Measurements from ENCODE around the gene PRDM5. TPM values are rescaled to one million over a fixed set of nuclear protein-coding genes. Genes with fewer than 3 reads are reported as not detected.

The PRDM5 gene
- total RNA-seq (5.7 and 8.1 TPM in 2 replicates), polyA plus RNA-seq (1.6 and 2.2 TPM in 2 replicates), polyA minus RNA-seq (5.8 and 10.1 TPM in 2 replicates), Bru-seq, nascent RNA (percentile 60 among the genes with signal in this experiment), BruChase-seq, experiment 1, labeled RNA remaining after a 6-hour chase (percentile 38 among the genes with signal in this experiment), BruChase-seq, experiment 2, labeled RNA remaining after a 2-hour chase (percentile 48 among the genes with signal in this experiment)
- 1.6 TPM in 2 replicates for polyA plus RNA-seq (2011; cell fraction: cytosol; rRNA removed)
- 9.2 and 12.7 TPM in 2 replicates for polyA plus RNA-seq (2011; cell fraction: nucleus; rRNA removed)
- 1.7 and 3.5 TPM in 2 replicates for polyA plus RNA-seq (2012)
- polyA minus RNA-seq (2011; cell fraction: cytosol; rRNA and poly(A)+ RNA removed), result 4.8 TPM
- 24.6 and 27.9 TPM in 2 replicates for polyA minus RNA-seq (2011; cell fraction: nucleus; rRNA and poly(A)+ RNA removed)
- long read RNA-seq, partial matches to known transcripts, result 4 of 7 reads
- long read RNA-seq, other reads (novel, unspliced or antisense), result 3 of 7 reads

GRCh38 chr4:120922381-120923206, at the start of gene PRDM5:
Gene PRDM5, minus strand, starts transcription at chr4:120922726. Its CDS starts 118 bp downstream, at chr4:120922608.
- TF ChIP-seq EZH2 (IDR thresholded peaks at IDR 0.05; ENCODE audit: borderline replicate concordance, low read depth, low read length, severe bottlenecking), result no peak
- TF ChIP-seq JUN (IDR thresholded peaks at IDR 0.05; ENCODE audit: borderline replicate concordance, insufficient read depth, insufficient read length, low read depth), result no peak
- no peak for TF ChIP-seq MYC (IDR thresholded peaks at IDR 0.05; ENCODE audit: low read depth, low read length)
- TF ChIP-seq, protein P1, sequence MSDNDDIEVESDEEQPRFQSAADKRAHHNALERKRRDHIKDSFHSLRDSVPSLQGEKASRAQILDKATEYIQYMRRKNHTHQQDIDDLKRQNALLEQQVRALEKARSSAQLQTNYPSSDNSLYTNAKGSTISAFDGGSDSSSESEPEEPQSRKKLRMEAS (IDR thresholded peaks at IDR 0.05; ENCODE audit: insufficient read depth, insufficient read length), result no peak
- TF ChIP-seq GATA2 (IDR thresholded peaks at IDR 0.05; ENCODE audit: insufficient read depth, insufficient read length, low read depth, low read length), result no peak
- peak in 1 of 2 donors; percentile 34 for TF ChIP-seq CTCF (IDR thresholded peaks at IDR 0.05; ENCODE audit: extremely low read depth in 1 of 2, insufficient read depth in 1 of 2, low read depth in 1 of 2, low read length in 2 of 2)
- peak; percentile 37 for TF ChIP-seq POLR2AphosphoS5 (IDR thresholded peaks at IDR 0.05; ENCODE audit: insufficient read depth, low read depth, low read length)
- TF ChIP-seq POLR2A (IDR thresholded peaks at IDR 0.05; ENCODE audit: low read depth, low read length), result peak; percentile 27
- TF ChIP-seq FOS (IDR thresholded peaks at IDR 0.05; ENCODE audit: borderline replicate concordance, insufficient read depth, low read length), result no peak
- Histone ChIP-seq H3K27me3 (ENCODE audit: control insufficient read depth in 2 of 2, insufficient read depth in 2 of 2, low read length in 2 of 2) (no peaks in the 10 kb centered on the region), H3K36me3 (ENCODE audit: control insufficient read depth in 2 of 2, extremely low read depth in 1 of 2, insufficient read depth in 2 of 2, low read length in 2 of 2) (no peaks in the 10 kb centered on the region), H3K27ac (ENCODE audit: insufficient read depth, low read depth, low read length) (peak within 1 kb of the TSS; percentile 49), H3K9ac (replicated peaks; ENCODE audit: extremely low read depth, insufficient read depth, low read length) (peak within 1 kb of the TSS; percentile 40), H3K9me1 (replicated peaks; ENCODE audit: control insufficient read depth, extremely low read depth, insufficient read depth, low read length) (no peaks in the 10 kb centered on the region), H3K9me3 (replicated peaks; ENCODE audit: control insufficient read depth, insufficient read depth, low read length) (no peaks in the 10 kb centered on the region), H2AFZ (ENCODE audit: low read depth, low read length) (peak within 1 kb of the TSS; percentile 90), H4K20me1 (replicated peaks; ENCODE audit: control insufficient read depth, extremely low read depth, insufficient read depth, low read length) (no peaks in the 10 kb centered on the region), H3K4me1 (ENCODE audit: control insufficient read depth, extremely low read depth, insufficient read depth, low read length) (peaks cover 5% of the 10 kb centered on the region), H3K4me3 (replicated peaks in 1 of 3; ENCODE audit: insufficient read depth in 1 of 3, low read depth in 1 of 3, low read length in 3 of 3) (peak within 1 kb of the TSS; percentile 10 to 79 (median 68)), H3K4me2 (ENCODE audit: insufficient read depth, low read length) (peak within 1 kb of the TSS; percentile 94), H3K79me2 (ENCODE audit: control insufficient read depth, insufficient read depth, low read length) (no peaks in the 10 kb centered on the region)
- dilution Hi-C loops (cut with MboI; ENCODE audit: extremely low pct_ligation_motif_present, low sequenced_read_pairs) (no loop called here), intact Hi-C loops (cut with micrococcal nuclease) (loop anchor here (1.0 to 5.0 kb wide), 5 partner anchors 148 to 856 kb away; partner anchors contain the start of gene MAD2L1)
- DNase-seq (ENCODE audit: low read depth, low spot score), result peak; percentile 52
- FAIRE-seq, result no peak
- POLR2A ChIA-PET, result no interaction called here
- BruUV-seq (replicated peaks), result TSS peak; percentile 61
- CTCF ChIA-PET, result interaction anchor here (1.2 to 1.7 kb wide), 4 partner anchors 9 to 270 kb away, joined by 4 to 7 read pairs (median 4); no protein-coding TSS in a partner anchor

Measured in endothelial cell of umbilical vein (primary cell).